Adipocyte (in vitro differentiated cells): ENCODE results near the gene PTPRN2.
"Not testable (repeated sequence)": the region's sequence is repeated elsewhere in the genome, so short reads cannot be mapped to it uniquely, and the experiment has no call there.

ENCODE experiments used
- DNase-seq: peaks from one replicate; pipeline ENCODE4 v3.0.0-alpha.2; 2015; ENCODE audit warnings: low read depth
- H3K27me3 ChIP-seq: replicated peaks from 2 replicates; pipeline ENCODE4 v1.7.0; 2013; ENCODE audit warnings: mild to moderate bottlenecking, low read length, moderate library complexity; ENCODE audit not compliant: control insufficient read depth, insufficient read depth
- H3K36me3 ChIP-seq: 2 replicates; pipeline ENCODE4 v1.7.0; 2013; ENCODE audit warnings: low read length, mild to moderate bottlenecking, moderate library complexity; ENCODE audit not compliant: control insufficient read depth, insufficient read depth, severe bottlenecking
- H3K4me1 ChIP-seq: 2 replicates; pipeline ENCODE4 v1.7.0; 2013; ENCODE audit warnings: mild to moderate bottlenecking, low read length, moderate library complexity; ENCODE audit not compliant: control insufficient read depth, insufficient read depth
- H3K4me3 ChIP-seq: 2 replicates; pipeline ENCODE4 v1.7.0; 2013; ENCODE audit warnings: mild to moderate bottlenecking, low read length, moderate library complexity
- H3K9ac ChIP-seq: 2 replicates; pipeline ENCODE4 v1.7.0; 2013; ENCODE audit warnings: mild to moderate bottlenecking, low read length, moderate library complexity
- H3K9me3 ChIP-seq: 2 replicates; pipeline ENCODE4 v1.7.0; 2013; ENCODE audit warnings: mild to moderate bottlenecking, low read length, moderate library complexity; ENCODE audit not compliant: control insufficient read depth

Gene PTPRN2

GRCh38 chr7:157981778-157982177 is 605.8 kb downstream of the PTPRN2 start:
- no peaks in the 10 kb centered on the region for H3K9me3 ChIP-seq
- H3K4me1 ChIP-seq = no peaks in the 10 kb centered on the region
- no peaks in the 10 kb centered on the region for H3K36me3 ChIP-seq
- no peaks in the 10 kb centered on the region for H3K27me3 ChIP-seq
- no peak overlapping the region for H3K9ac ChIP-seq
- no peak overlapping the region for H3K4me3 ChIP-seq
- no peak for DNase-seq

- H3K4me1 ChIP-seq = no peaks in the 10 kb centered on the region
- no peaks in the 10 kb centered on the region for H3K36me3 ChIP-seq
- no peak for DNase-seq
- no peaks in the 10 kb centered on the region for H3K27me3 ChIP-seq
- H3K4me3 ChIP-seq = no peak overlapping the region
- no peaks in the 10 kb centered on the region for H3K9me3 ChIP-seq
- H3K9ac ChIP-seq = no peak overlapping the region
Measured at GRCh38 chr7:157980774-157981173, 606.8 kb downstream of the PTPRN2 start.

GRCh38 chr7:157980341-157980731 is 607.3 kb downstream of the PTPRN2 start:
- H3K4me1 ChIP-seq, H3K9ac ChIP-seq, H3K27me3 ChIP-seq, DNase-seq, H3K36me3 ChIP-seq, H3K4me3 ChIP-seq, H3K9me3 ChIP-seq: not testable (repeated sequence)

GRCh38 chr7:157979636-157980340 is 607.8 kb downstream of the PTPRN2 start:
- no peaks in the 10 kb centered on the region for H3K27me3 ChIP-seq
- no peaks in the 10 kb centered on the region for H3K4me1 ChIP-seq
- DNase-seq = no peak
- H3K4me3 ChIP-seq = no peak overlapping the region
- H3K9me3 ChIP-seq = no peaks in the 10 kb centered on the region
- no peak overlapping the region for H3K9ac ChIP-seq
- H3K36me3 ChIP-seq = no peaks in the 10 kb centered on the region

GRCh38 chr7:157978766-157979165 is 608.9 kb downstream of the PTPRN2 start:
- no peak overlapping the region for H3K4me3 ChIP-seq
- DNase-seq = no peak
- H3K36me3 ChIP-seq = no peaks in the 10 kb centered on the region
- no peak overlapping the region for H3K9ac ChIP-seq
- H3K27me3 ChIP-seq = no peaks in the 10 kb centered on the region
- no peaks in the 10 kb centered on the region for H3K4me1 ChIP-seq
- no peaks in the 10 kb centered on the region for H3K9me3 ChIP-seq

- no peaks in the 10 kb centered on the region for H3K9me3 ChIP-seq
Measured at GRCh38 chr7:157977717-157978496, 609.7 kb downstream of the PTPRN2 start.

GRCh38 chr7:157977306-157977705 is 610.3 kb downstream of the PTPRN2 start:
- no peak overlapping the region for H3K9ac ChIP-seq
- H3K4me1 ChIP-seq = no peaks in the 10 kb centered on the region
- no peak overlapping the region for H3K4me3 ChIP-seq
- H3K27me3 ChIP-seq = no peaks in the 10 kb centered on the region
- H3K9me3 ChIP-seq = no peaks in the 10 kb centered on the region
- DNase-seq = no peak
- no peaks in the 10 kb centered on the region for H3K36me3 ChIP-seq

More at GRCh38 chr7:157977717-157978496, 609.7 kb downstream of the PTPRN2 start:
- Histone ChIP-seq H3K27me3 (no peaks in the 10 kb centered on the region), H3K4me1 (no peaks in the 10 kb centered on the region), H3K4me3 (no peak overlapping the region), H3K36me3 (no peaks in the 10 kb centered on the region), H3K9ac (no peak overlapping the region)
- DNase-seq = no peak

- no peaks in the 10 kb centered on the region for H3K36me3 ChIP-seq
- H3K9ac ChIP-seq = no peak overlapping the region
- H3K9me3 ChIP-seq = no peaks in the 10 kb centered on the region
- no peaks in the 10 kb centered on the region for H3K4me1 ChIP-seq
- no peak for DNase-seq
- H3K27me3 ChIP-seq = no peaks in the 10 kb centered on the region
- H3K4me3 ChIP-seq = no peak overlapping the region
Measured at GRCh38 chr7:157976406-157976805, 611.2 kb downstream of the PTPRN2 start.

- Histone ChIP-seq H3K4me1 (no peaks in the 10 kb centered on the region), H3K27me3 (no peaks in the 10 kb centered on the region), H3K9ac (no peak overlapping the region), H3K36me3 (no peaks in the 10 kb centered on the region), H3K4me3 (no peak overlapping the region), H3K9me3 (no peaks in the 10 kb centered on the region)
- no peak for DNase-seq
Measured at GRCh38 chr7:157975401-157976372, 611.9 kb downstream of the PTPRN2 start.

- Histone ChIP-seq H3K27me3 (no peaks in the 10 kb centered on the region), H3K9me3 (no peaks in the 10 kb centered on the region), H3K4me3 (no peak overlapping the region), H3K4me1 (no peaks in the 10 kb centered on the region), H3K36me3 (no peaks in the 10 kb centered on the region), H3K9ac (no peak overlapping the region)
- DNase-seq = no peak
Measured at GRCh38 chr7:157974678-157975230, 612.9 kb downstream of the PTPRN2 start.
